ENCODE measurements around the gene FXN. TPM values are rescaled to one million over a fixed set of nuclear protein-coding genes. Genes with fewer than 3 reads are reported as not detected.
"Not testable (repeated sequence)": the region's sequence is repeated elsewhere in the genome, so short reads cannot be mapped to it uniquely, and the experiment has no call there.

The FXN gene
- total RNA-seq, 1 donor: 2.2 TPM

- H3K4me3 ChIP-seq (ENCODE audit: insufficient read depth, low read length): no peak overlapping the region
- no peaks in the 10 kb centered on the region for H3K9me3 ChIP-seq (ENCODE audit: low read depth, low read length)
- peaks cover 10% of the 10 kb centered on the region for H3K4me1 ChIP-seq (ENCODE audit: insufficient read depth, low read length)
- H3K4me2 ChIP-seq (ENCODE audit: insufficient read depth, low read length): peak overlapping the region; percentile 49
- DNase-seq (ENCODE audit: insufficient read length, low spot score, missing footprints): peak; percentile 92
- H4K20me1 ChIP-seq (ENCODE audit: insufficient read depth, low read length): no peaks in the 10 kb centered on the region
- H3K36me3 ChIP-seq (ENCODE audit: insufficient read depth, low read length): peaks cover 13% of the 10 kb centered on the region
- no peaks in the 10 kb centered on the region for H3K27me3 ChIP-seq (ENCODE audit: insufficient read depth, low read length)
- TF ChIP-seq, protein P1, sequence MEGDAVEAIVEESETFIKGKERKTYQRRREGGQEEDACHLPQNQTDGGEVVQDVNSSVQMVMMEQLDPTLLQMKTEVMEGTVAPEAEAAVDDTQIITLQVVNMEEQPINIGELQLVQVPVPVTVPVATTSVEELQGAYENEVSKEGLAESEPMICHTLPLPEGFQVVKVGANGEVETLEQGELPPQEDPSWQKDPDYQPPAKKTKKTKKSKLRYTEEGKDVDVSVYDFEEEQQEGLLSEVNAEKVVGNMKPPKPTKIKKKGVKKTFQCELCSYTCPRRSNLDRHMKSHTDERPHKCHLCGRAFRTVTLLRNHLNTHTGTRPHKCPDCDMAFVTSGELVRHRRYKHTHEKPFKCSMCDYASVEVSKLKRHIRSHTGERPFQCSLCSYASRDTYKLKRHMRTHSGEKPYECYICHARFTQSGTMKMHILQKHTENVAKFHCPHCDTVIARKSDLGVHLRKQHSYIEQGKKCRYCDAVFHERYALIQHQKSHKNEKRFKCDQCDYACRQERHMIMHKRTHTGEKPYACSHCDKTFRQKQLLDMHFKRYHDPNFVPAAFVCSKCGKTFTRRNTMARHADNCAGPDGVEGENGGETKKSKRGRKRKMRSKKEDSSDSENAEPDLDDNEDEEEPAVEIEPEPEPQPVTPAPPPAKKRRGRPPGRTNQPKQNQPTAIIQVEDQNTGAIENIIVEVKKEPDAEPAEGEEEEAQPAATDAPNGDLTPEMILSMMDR (IDR thresholded peaks at IDR 0.05; ENCODE audit: extremely low read depth, low read depth, low read length): peak; percentile 9
- H2AFZ ChIP-seq (ENCODE audit: low read length): peak overlapping the region; percentile 10
- peaks cover 6% of the 10 kb centered on the region for H3K79me2 ChIP-seq (ENCODE audit: insufficient read depth, low read length)
- H3K27ac ChIP-seq (ENCODE audit: low read depth, low read length): no peak overlapping the region
Observed at GRCh38 chr9:69047371-69047770, 11.8 kb downstream of the FXN start.

DNA sequence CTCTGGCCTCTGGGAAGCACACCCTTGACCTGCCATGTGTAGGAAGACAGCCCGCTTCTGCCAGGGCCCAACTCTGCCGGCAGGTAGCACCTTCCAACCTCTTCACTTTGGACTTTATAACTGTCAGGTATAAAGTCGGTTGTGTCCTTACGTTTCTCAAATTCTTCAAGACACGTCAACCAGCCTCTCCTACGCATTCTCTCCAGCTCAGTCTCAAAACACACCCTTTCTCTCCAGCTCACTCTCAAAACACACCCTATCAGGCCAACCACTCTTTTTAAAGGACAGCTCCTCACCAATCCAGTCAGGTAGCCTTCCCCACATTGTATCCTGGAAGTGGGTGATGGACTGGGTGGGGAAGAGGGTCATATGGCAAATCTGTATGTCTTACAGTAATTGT, 13.5 kb downstream of the FXN start:
- Histone ChIP-seq H3K27me3 (ENCODE audit: insufficient read depth, low read length) (no peaks in the 10 kb centered on the region), H3K4me2 (ENCODE audit: insufficient read depth, low read length) (no peak overlapping the region), H3K9me3 (ENCODE audit: low read depth, low read length) (no peaks in the 10 kb centered on the region), H2AFZ (ENCODE audit: low read length) (no peak overlapping the region), H3K4me1 (ENCODE audit: insufficient read depth, low read length) (peaks cover 10% of the 10 kb centered on the region), H3K4me3 (ENCODE audit: insufficient read depth, low read length) (no peak overlapping the region), H3K36me3 (ENCODE audit: insufficient read depth, low read length) (peaks cover 13% of the 10 kb centered on the region), H4K20me1 (ENCODE audit: insufficient read depth, low read length) (no peaks in the 10 kb centered on the region), H3K79me2 (ENCODE audit: insufficient read depth, low read length) (peaks cover 4% of the 10 kb centered on the region), H3K27ac (ENCODE audit: low read depth, low read length) (no peak overlapping the region)
- no peak for DNase-seq (ENCODE audit: insufficient read length, low spot score, missing footprints)
- TF ChIP-seq, protein P1 (IDR thresholded peaks at IDR 0.05; ENCODE audit: extremely low read depth, low read depth, low read length): no peak

GRCh38 chr9:69050936-69051335, 15.4 kb downstream of the FXN start:
- H3K9me3 ChIP-seq (ENCODE audit: low read depth, low read length); H2AFZ ChIP-seq (ENCODE audit: low read length); H3K4me3 ChIP-seq (ENCODE audit: insufficient read depth, low read length); DNase-seq (ENCODE audit: insufficient read length, low spot score, missing footprints); H4K20me1 ChIP-seq (ENCODE audit: insufficient read depth, low read length); H3K79me2 ChIP-seq (ENCODE audit: insufficient read depth, low read length); H3K4me2 ChIP-seq (ENCODE audit: insufficient read depth, low read length); H3K27ac ChIP-seq (ENCODE audit: low read depth, low read length); H3K4me1 ChIP-seq (ENCODE audit: insufficient read depth, low read length); H3K27me3 ChIP-seq (ENCODE audit: insufficient read depth, low read length): not testable (repeated sequence)
- peaks cover 13% of the 10 kb centered on the region for H3K36me3 ChIP-seq (ENCODE audit: insufficient read depth, low read length)

- Histone ChIP-seq H2AFZ (ENCODE audit: low read length) (no peak overlapping the region), H3K27me3 (ENCODE audit: insufficient read depth, low read length) (no peaks in the 10 kb centered on the region), H3K36me3 (ENCODE audit: insufficient read depth, low read length) (no peaks in the 10 kb centered on the region), H3K27ac (ENCODE audit: low read depth, low read length) (no peak overlapping the region), H4K20me1 (ENCODE audit: insufficient read depth, low read length) (no peaks in the 10 kb centered on the region), H3K4me3 (ENCODE audit: insufficient read depth, low read length) (no peak overlapping the region), H3K4me1 (ENCODE audit: insufficient read depth, low read length) (no peaks in the 10 kb centered on the region), H3K79me2 (ENCODE audit: insufficient read depth, low read length) (no peaks in the 10 kb centered on the region), H3K4me2 (ENCODE audit: insufficient read depth, low read length) (no peak overlapping the region), H3K9me3 (ENCODE audit: low read depth, low read length) (no peaks in the 10 kb centered on the region)
- no peak for DNase-seq (ENCODE audit: insufficient read length, low spot score, missing footprints)
- TF ChIP-seq, protein P1 (IDR thresholded peaks at IDR 0.05; ENCODE audit: extremely low read depth, low read depth, low read length): no peak
Observed at GRCh38 chr9:69054989-69055388, 19.4 kb downstream of the FXN start.
